HEK293T (cell line): Measurements from ENCODE around the gene CDPF1.

Experiments
- ARNT ChIP-seq: fragments of 450-650 bp; IDR thresholded peaks from 2 replicates; pipeline ENCODE4 v1.6.1; 2017; ENCODE audit warnings: mild to moderate bottlenecking
- BHLHE40 ChIP-seq: fragments of 450-650 bp; IDR thresholded peaks from 2 replicates; pipeline ENCODE4 v1.6.1; 2016; ENCODE audit warnings: mild to moderate bottlenecking, moderate library complexity, borderline replicate concordance
- ELF4 ChIP-seq: fragments of 450-650 bp; IDR thresholded peaks from 2 replicates; pipeline ENCODE4 v1.6.1; 2017; ENCODE audit warnings: antibody characterized with exemption
- FOXA1 ChIP-seq: fragments of 450-650 bp; IDR thresholded peaks from 2 replicates; pipeline ENCODE4 v1.6.1; 2016; ENCODE audit warnings: mild to moderate bottlenecking
- FOXK2 ChIP-seq: fragments of 450-650 bp; IDR thresholded peaks from 2 replicates; pipeline ENCODE4 v1.6.1; 2016; ENCODE audit warnings: mild to moderate bottlenecking
- FOXM1 ChIP-seq: fragments of 450-650 bp; IDR thresholded peaks from 2 replicates; pipeline ENCODE4 v1.6.1; 2017; ENCODE audit warnings: mild to moderate bottlenecking, borderline replicate concordance
- HDGF ChIP-seq: fragments of 450-650 bp; IDR thresholded peaks from 2 replicates; pipeline ENCODE4 v1.6.1; 2017; ENCODE audit warnings: antibody characterized with exemption, borderline replicate concordance
- L3MBTL2 ChIP-seq: fragments of 450-650 bp; conservative IDR thresholded peaks from 2 replicates; pipeline ENCODE4 v1.6.1; 2016; ENCODE audit warnings: mild to moderate bottlenecking
- LEF1 ChIP-seq: fragments of 450-650 bp; IDR thresholded peaks from 2 replicates; pipeline ENCODE4 v1.6.1; 2017; ENCODE audit warnings: mild to moderate bottlenecking, borderline replicate concordance
- NFRKB ChIP-seq: fragments of 450-650 bp; IDR thresholded peaks from 2 replicates; pipeline ENCODE4 v1.6.1; 2016; ENCODE audit warnings: mild to moderate bottlenecking, moderate library complexity
- PKNOX1 ChIP-seq: fragments of 450-650 bp; IDR thresholded peaks from 2 replicates; pipeline ENCODE4 v1.6.1; 2016
- SP1 ChIP-seq: fragments of 450-650 bp; IDR thresholded peaks from 2 replicates; pipeline ENCODE4 v1.6.1; 2017
- SUZ12 ChIP-seq: fragments of 450-650 bp; IDR thresholded peaks from 2 replicates; pipeline ENCODE4 v1.6.1; 2016; ENCODE audit warnings: mild to moderate bottlenecking
- TARDBP ChIP-seq: fragments of 450-650 bp; IDR thresholded peaks from 2 replicates; pipeline ENCODE4 v1.6.1; 2016

- TF ChIP-seq FOXA1 (no peak), HDGF (no peak), BHLHE40 (no peak), FOXM1 (no peak), PKNOX1 (no peak), SP1 (no peak), L3MBTL2 (no peak), SUZ12 (no peak), ARNT (no peak), FOXK2 (no peak), TARDBP (no peak), LEF1 (no peak), NFRKB (no peak), ELF4 (no peak)
Measured at GRCh38 chr22:46290843-46291785, 41.0 kb upstream of the CDPF1 start.
